ENCODE results near the gene GAREM1.
"Not testable (repeated sequence)": the region's sequence is repeated elsewhere in the genome, so short reads cannot be mapped to it uniquely, and the experiment has no call there.

Gene GAREM1

DNA sequence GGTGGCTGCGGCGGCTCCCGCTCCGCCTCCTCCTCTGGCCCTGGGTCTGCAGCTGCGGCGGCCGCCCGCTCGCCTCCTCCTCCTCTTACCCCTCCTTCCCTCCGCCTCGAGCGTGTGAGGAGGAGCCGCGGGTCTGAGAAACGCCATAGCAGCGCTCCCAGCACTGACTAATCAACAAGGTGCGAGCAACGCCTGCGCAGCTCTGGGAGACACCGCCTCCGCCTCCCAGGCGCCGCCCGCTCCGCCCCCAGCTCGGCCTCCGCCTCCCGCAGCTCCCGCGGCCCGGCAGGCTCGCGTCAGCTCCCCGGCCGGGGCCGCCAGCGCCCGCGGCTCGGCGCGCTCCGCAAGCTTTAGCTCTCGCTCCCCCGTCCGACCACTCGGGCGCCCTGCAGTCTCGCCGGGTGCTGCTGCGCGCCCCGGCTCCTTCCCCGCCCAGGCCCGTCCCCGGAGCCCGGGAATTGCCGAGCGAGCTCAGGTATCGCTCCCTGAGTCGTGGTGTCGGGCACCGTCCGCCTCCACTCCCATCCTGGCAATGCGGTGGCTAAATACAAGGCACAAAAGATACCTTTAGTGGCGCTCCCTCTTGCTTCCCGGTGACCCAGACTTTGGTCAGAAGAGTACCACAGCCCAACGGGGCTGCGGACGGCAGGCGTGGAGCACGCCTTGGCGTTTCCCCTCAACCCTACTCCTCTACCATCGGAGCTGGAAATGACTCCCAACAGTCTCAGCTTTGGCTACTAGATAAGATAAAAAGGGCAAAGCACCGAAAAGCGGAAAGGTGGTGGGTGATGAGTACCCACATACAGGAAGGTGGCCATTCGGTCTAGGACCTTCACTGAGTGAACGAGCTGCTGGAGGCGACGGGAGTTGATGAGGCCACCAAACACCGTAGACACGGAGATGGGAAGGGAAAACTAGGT lies at the start of gene GAREM1:
TSS of gene GAREM1 (minus strand) at position 169 of the 920 bp plus-strand sequence. CDS start 454 bp downstream, outside the sequence.
- peak within 1 kb of the TSS; percentile 86 for H3K27ac ChIP-seq (ENCODE audit: low read depth, low read length)
- peaks cover 4 to 30% (median 27%) of the 10 kb centered on the region in 5 donors for H3K4me1 ChIP-seq (ENCODE audit: control insufficient read depth in 5 of 5, insufficient read depth in 5 of 5, low read length in 5 of 5)
- H3K9me3 ChIP-seq (ENCODE audit: control insufficient read depth in 5 of 5, low read length in 5 of 5): no peaks in the 10 kb centered on the region
- no peaks in the 10 kb centered on the region for H3K27me3 ChIP-seq (ENCODE audit: control insufficient read depth in 5 of 5, insufficient read depth in 4 of 5, low read length in 5 of 5)
- H3K9ac ChIP-seq (ENCODE audit: low read length in 5 of 5): peak within 1 kb of the TSS; percentile 16 to 78 (median 70)
- H3K36me3 ChIP-seq (ENCODE audit: control insufficient read depth in 5 of 5, insufficient read depth in 5 of 5, low read length in 5 of 5): no peaks in the 10 kb centered on the region
- peak within 1 kb of the TSS; percentile 72 to 95 (median 80) for H3K4me3 ChIP-seq (ENCODE audit: low read depth in 1 of 5, low read length in 5 of 5)

DNA sequence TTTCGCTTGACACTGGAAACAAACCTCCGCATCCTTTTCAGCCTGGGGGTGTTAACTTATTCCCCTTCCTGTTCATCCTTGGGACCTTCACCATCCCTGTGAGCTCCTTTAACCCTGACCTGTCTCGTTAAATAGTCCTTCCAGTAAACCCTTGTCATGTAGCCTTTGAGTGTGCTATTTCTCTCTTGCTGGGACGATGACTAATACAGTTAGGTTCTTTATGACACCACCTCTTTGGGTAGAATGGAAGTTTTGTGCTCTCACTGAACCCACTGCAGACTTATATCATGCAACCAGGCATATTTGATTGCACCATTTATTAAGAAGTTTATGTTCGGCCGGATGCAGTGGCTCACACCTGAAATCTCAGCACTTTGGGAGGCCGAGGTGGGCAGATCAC lies 40.5 kb upstream of the GAREM1 start:
- no peaks in the 10 kb centered on the region for H3K4me1 ChIP-seq (ENCODE audit: control insufficient read depth in 5 of 5, insufficient read depth in 5 of 5, low read length in 5 of 5)
- no peak overlapping the region for H3K9ac ChIP-seq (ENCODE audit: low read length in 5 of 5)
- H3K4me3 ChIP-seq (ENCODE audit: low read depth in 1 of 5, low read length in 5 of 5): no peak overlapping the region
- H3K27ac ChIP-seq (ENCODE audit: low read depth, low read length): no peak overlapping the region
- no peaks in the 10 kb centered on the region for H3K36me3 ChIP-seq (ENCODE audit: control insufficient read depth in 5 of 5, insufficient read depth in 5 of 5, low read length in 5 of 5)
- no peaks in the 10 kb centered on the region for H3K9me3 ChIP-seq (ENCODE audit: control insufficient read depth in 5 of 5, low read length in 5 of 5)
- no peaks in the 10 kb centered on the region for H3K27me3 ChIP-seq (ENCODE audit: control insufficient read depth in 5 of 5, insufficient read depth in 4 of 5, low read length in 5 of 5)

- Histone ChIP-seq H3K9me3 (ENCODE audit: control insufficient read depth in 5 of 5, low read length in 5 of 5) (no peaks in the 10 kb centered on the region), H3K4me3 (ENCODE audit: low read depth in 1 of 5, low read length in 5 of 5) (no peak overlapping the region), H3K9ac (ENCODE audit: low read length in 5 of 5) (no peak overlapping the region), H3K4me1 (ENCODE audit: control insufficient read depth in 5 of 5, insufficient read depth in 5 of 5, low read length in 5 of 5) (no peaks in the 10 kb centered on the region), H3K36me3 (ENCODE audit: control insufficient read depth in 5 of 5, insufficient read depth in 5 of 5, low read length in 5 of 5) (no peaks in the 10 kb centered on the region), H3K27me3 (ENCODE audit: control insufficient read depth in 5 of 5, insufficient read depth in 4 of 5, low read length in 5 of 5) (no peaks in the 10 kb centered on the region), H3K27ac (ENCODE audit: low read depth, low read length) (no peak overlapping the region)
These were observed 38.4 kb upstream of the GAREM1 start for GRCh38 chr18:32509111-32509510.

- Histone ChIP-seq H3K9me3 (ENCODE audit: control insufficient read depth in 5 of 5, low read length in 5 of 5) (no peaks in the 10 kb centered on the region), H3K4me1 (ENCODE audit: control insufficient read depth in 5 of 5, insufficient read depth in 5 of 5, low read length in 5 of 5) (no peaks in the 10 kb centered on the region), H3K27me3 (ENCODE audit: control insufficient read depth in 5 of 5, insufficient read depth in 4 of 5, low read length in 5 of 5) (no peaks in the 10 kb centered on the region), H3K36me3 (ENCODE audit: control insufficient read depth in 5 of 5, insufficient read depth in 5 of 5, low read length in 5 of 5) (no peaks in the 10 kb centered on the region), H3K4me3 (ENCODE audit: low read depth in 1 of 5, low read length in 5 of 5) (no peak overlapping the region), H3K27ac (ENCODE audit: low read depth, low read length) (no peak overlapping the region), H3K9ac (ENCODE audit: low read length in 5 of 5) (no peak overlapping the region)
These were observed 36.4 kb upstream of the GAREM1 start for GRCh38 chr18:32507093-32507492.

GRCh38 chr18:32502014-32502413 lies 31.3 kb upstream of the GAREM1 start:
- Histone ChIP-seq H3K36me3 (ENCODE audit: control insufficient read depth in 5 of 5, insufficient read depth in 5 of 5, low read length in 5 of 5) (no peaks in the 10 kb centered on the region), H3K4me1 (ENCODE audit: control insufficient read depth in 5 of 5, insufficient read depth in 5 of 5, low read length in 5 of 5) (no peaks in the 10 kb centered on the region), H3K9ac (ENCODE audit: low read length in 5 of 5) (no peak overlapping the region), H3K4me3 (ENCODE audit: low read depth in 1 of 5, low read length in 5 of 5) (no peak overlapping the region), H3K27ac (ENCODE audit: low read depth, low read length) (no peak overlapping the region), H3K27me3 (ENCODE audit: control insufficient read depth in 5 of 5, insufficient read depth in 4 of 5, low read length in 5 of 5) (no peaks in the 10 kb centered on the region), H3K9me3 (ENCODE audit: control insufficient read depth in 5 of 5, low read length in 5 of 5) (peaks cover 0 to 3% (median 0%) of the 10 kb centered on the region in 5 donors)

DNA sequence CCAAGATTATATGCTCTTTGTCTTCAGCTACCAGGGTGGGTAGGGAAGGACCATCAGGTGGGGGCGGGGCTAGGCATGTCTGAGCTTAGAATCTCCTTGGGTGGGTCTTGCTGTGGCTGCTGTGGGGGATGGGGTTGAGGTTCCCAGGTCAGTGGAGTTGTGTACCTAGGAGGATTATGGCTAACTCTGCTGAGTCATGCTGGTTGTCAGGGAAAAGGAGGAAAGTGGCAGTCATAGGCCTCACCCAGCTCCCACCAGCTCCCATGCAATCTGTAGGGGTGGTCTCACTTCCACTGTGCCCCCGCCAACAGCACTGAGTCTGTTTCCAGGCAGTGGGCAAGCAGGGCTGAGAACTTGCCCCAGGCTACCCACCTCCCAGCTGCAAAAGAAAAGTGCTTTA lies 30.6 kb upstream of the GAREM1 start:
- H3K4me1 ChIP-seq (ENCODE audit: control insufficient read depth in 5 of 5, insufficient read depth in 5 of 5, low read length in 5 of 5); H3K9ac ChIP-seq (ENCODE audit: low read length in 5 of 5); H3K9me3 ChIP-seq (ENCODE audit: control insufficient read depth in 5 of 5, low read length in 5 of 5); H3K4me3 ChIP-seq (ENCODE audit: low read depth in 1 of 5, low read length in 5 of 5); H3K27ac ChIP-seq (ENCODE audit: low read depth, low read length); H3K36me3 ChIP-seq (ENCODE audit: control insufficient read depth in 5 of 5, insufficient read depth in 5 of 5, low read length in 5 of 5); H3K27me3 ChIP-seq (ENCODE audit: control insufficient read depth in 5 of 5, insufficient read depth in 4 of 5, low read length in 5 of 5): not testable (repeated sequence)

DNA sequence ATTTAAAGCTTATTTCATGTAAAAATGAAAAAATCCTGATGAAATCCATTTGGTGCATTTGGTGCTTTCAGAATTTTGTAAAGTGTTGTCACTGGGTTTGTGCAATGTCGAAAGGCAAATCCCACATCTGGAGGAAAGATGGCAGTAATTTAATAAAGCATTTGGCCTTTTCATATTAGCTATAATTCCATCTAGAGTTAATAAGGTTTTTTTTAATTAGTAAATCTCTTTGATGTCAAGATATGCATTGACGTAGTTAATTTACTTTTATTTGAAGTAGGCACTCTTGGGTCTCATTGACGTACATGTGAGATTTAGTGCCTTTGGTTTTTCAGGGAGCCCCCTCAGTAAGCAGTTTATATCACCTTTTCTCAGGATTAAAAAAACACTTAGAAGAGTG lies 12.3 kb upstream of the GAREM1 start:
- H3K27me3 ChIP-seq (ENCODE audit: control insufficient read depth in 5 of 5, insufficient read depth in 4 of 5, low read length in 5 of 5): peaks cover 0 to 2% (median 0%) of the 10 kb centered on the region in 5 donors
- no peaks in the 10 kb centered on the region for H3K4me1 ChIP-seq (ENCODE audit: control insufficient read depth in 5 of 5, insufficient read depth in 5 of 5, low read length in 5 of 5)
- H3K9me3 ChIP-seq (ENCODE audit: control insufficient read depth in 5 of 5, low read length in 5 of 5): no peaks in the 10 kb centered on the region
- no peak overlapping the region for H3K27ac ChIP-seq (ENCODE audit: low read depth, low read length)
- no peaks in the 10 kb centered on the region for H3K36me3 ChIP-seq (ENCODE audit: control insufficient read depth in 5 of 5, insufficient read depth in 5 of 5, low read length in 5 of 5)
- no peak overlapping the region for H3K9ac ChIP-seq (ENCODE audit: low read length in 5 of 5)
- H3K4me3 ChIP-seq (ENCODE audit: low read depth in 1 of 5, low read length in 5 of 5): no peak overlapping the region

GRCh38 chr18:32482117-32482516 lies 11.4 kb upstream of the GAREM1 start:
- no peaks in the 10 kb centered on the region for H3K4me1 ChIP-seq (ENCODE audit: control insufficient read depth in 5 of 5, insufficient read depth in 5 of 5, low read length in 5 of 5)
- H3K36me3 ChIP-seq (ENCODE audit: control insufficient read depth in 5 of 5, insufficient read depth in 5 of 5, low read length in 5 of 5): no peaks in the 10 kb centered on the region
- peaks cover 0 to under 1% (median 0%) of the 10 kb centered on the region in 5 donors for H3K27me3 ChIP-seq (ENCODE audit: control insufficient read depth in 5 of 5, insufficient read depth in 4 of 5, low read length in 5 of 5)
- no peaks in the 10 kb centered on the region for H3K9me3 ChIP-seq (ENCODE audit: control insufficient read depth in 5 of 5, low read length in 5 of 5)
- H3K27ac ChIP-seq (ENCODE audit: low read depth, low read length): no peak overlapping the region
- no peak overlapping the region for H3K4me3 ChIP-seq (ENCODE audit: low read depth in 1 of 5, low read length in 5 of 5)
- H3K9ac ChIP-seq (ENCODE audit: low read length in 5 of 5): no peak overlapping the region

DNA sequence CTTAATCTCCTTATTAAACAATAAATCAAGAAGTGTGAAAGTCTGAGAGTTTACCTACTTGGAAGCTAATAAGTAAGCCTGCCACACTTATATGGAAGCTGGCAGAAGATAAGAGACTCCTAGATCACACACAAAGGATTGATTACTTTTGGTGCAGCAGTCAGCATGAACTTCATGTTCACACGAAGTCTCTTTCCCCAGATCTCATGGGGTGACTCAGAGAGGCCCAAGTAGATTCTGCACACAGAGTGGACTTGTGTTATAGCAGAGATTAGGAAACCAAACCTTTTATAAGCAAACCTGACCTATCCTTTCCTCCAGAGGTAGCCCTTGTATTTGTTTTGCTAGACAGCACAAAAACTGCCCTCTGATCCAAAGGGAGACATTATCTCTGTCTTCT lies 9.9 kb upstream of the GAREM1 start:
- Histone ChIP-seq H3K4me3 (ENCODE audit: low read depth in 1 of 5, low read length in 5 of 5) (no peak overlapping the region), H3K36me3 (ENCODE audit: control insufficient read depth in 5 of 5, insufficient read depth in 5 of 5, low read length in 5 of 5) (no peaks in the 10 kb centered on the region), H3K4me1 (ENCODE audit: control insufficient read depth in 5 of 5, insufficient read depth in 5 of 5, low read length in 5 of 5) (no peaks in the 10 kb centered on the region), H3K27ac (ENCODE audit: low read depth, low read length) (no peak overlapping the region), H3K9ac (ENCODE audit: low read length in 5 of 5) (no peak overlapping the region), H3K27me3 (ENCODE audit: control insufficient read depth in 5 of 5, insufficient read depth in 4 of 5, low read length in 5 of 5) (no peaks in the 10 kb centered on the region), H3K9me3 (ENCODE audit: control insufficient read depth in 5 of 5, low read length in 5 of 5) (no peaks in the 10 kb centered on the region)

DNA sequence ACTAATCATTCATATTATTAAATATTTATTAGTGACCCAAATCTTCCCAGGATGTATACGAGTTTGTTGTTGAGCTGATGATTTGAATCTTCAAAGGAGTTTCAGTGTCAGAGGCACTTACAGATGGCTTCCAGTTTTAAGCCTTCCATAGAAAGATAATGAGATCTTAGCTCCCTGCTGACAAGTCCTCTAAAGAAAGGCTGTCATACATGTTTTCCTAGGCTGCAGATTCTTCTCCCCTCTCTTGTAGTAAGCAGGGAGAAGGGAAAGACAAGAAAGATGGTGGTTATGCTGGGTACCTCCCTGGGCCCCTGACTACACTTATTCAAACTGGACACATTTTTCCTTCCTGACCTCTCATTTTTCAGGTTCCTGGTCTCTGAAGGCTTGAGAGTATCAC lies 8.1 kb upstream of the GAREM1 start:
- no peaks in the 10 kb centered on the region for H3K9me3 ChIP-seq (ENCODE audit: control insufficient read depth in 5 of 5, low read length in 5 of 5)
- no peak overlapping the region for H3K27ac ChIP-seq (ENCODE audit: low read depth, low read length)
- H3K4me3 ChIP-seq (ENCODE audit: low read depth in 1 of 5, low read length in 5 of 5): no peak overlapping the region
- H3K9ac ChIP-seq (ENCODE audit: low read length in 5 of 5): no peak overlapping the region
- no peaks in the 10 kb centered on the region for H3K36me3 ChIP-seq (ENCODE audit: control insufficient read depth in 5 of 5, insufficient read depth in 5 of 5, low read length in 5 of 5)
- H3K27me3 ChIP-seq (ENCODE audit: control insufficient read depth in 5 of 5, insufficient read depth in 4 of 5, low read length in 5 of 5): no peaks in the 10 kb centered on the region
- H3K4me1 ChIP-seq (ENCODE audit: control insufficient read depth in 5 of 5, insufficient read depth in 5 of 5, low read length in 5 of 5): no peaks in the 10 kb centered on the region

Data from subcutaneous abdominal adipose tissue (tissue), 5 donors.